Right lobe of liver (tissue), 4 donors: ENCODE measurements around the gene USP2.

Experiments used
- POLR2A ChIP-seq: fragments of 450-650 bp; IDR thresholded peaks from one replicate; pipeline ENCODE4 v1.6.1; 2017; ENCODE audit warnings: antibody characterized with exemption, mild to moderate bottlenecking
- TF ChIP-seq, protein P1 (sequence below), 4 donors: fragments of 200-600 bp in 3 of 4; fragments of 450-650 bp in 1 of 4; IDR thresholded peaks; one replicate each; pipeline versions ENCODE4 v1.5.1 to v1.8.0; 2016 to 2022; ENCODE audit warnings: antibody characterized with exemption in 4 of 4, mild to moderate bottlenecking in 2 of 4
- donor health status: DM: no; HTN: no; CAD: no.
- donor health status: DM: no; HTN: no; CAD: no.
- donor health status: DM: no; HTN: yes; CAD: no.

DNA sequence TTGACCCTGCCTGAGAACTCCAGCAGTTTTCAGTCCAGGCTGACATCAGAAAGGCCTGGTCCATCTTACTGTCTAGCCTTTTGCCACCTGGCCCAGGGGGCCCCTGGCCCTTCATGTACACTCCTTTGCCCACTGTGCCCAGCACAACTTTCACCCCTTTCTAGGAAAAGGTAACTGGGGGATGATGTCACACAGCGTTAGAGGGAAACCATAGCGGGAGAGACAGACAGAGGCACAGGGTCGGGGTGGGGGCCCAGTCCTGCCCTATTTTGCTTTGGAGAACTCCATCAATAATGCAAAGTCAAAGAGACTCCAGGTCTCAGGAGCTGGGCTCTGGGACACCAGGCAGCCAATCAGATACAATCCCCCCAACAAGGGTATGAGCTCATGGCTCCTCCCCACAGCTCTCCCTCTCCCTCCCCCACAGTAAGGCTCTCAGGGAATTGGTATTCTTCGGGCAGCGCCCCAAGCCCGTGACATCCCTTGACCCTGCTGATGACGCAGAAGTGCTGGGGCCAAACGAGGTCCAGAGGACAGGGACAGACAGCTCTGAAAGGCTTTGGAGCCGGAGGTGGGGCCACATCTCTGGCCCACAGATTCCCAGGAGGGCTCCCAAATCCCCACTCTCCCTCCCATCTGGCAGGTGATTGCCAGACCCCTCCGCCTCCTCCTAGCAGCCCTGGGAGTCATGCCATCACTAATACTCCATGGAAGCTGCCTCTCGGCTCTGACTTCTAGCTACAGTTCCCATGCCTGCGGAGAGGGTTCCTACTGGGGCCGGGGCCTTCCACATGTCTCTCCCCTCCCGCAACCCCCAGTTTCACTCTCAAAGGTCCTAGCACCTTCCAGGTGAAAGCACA, 5.9 kb downstream of the USP2 start:
- TF ChIP-seq, protein P1, sequence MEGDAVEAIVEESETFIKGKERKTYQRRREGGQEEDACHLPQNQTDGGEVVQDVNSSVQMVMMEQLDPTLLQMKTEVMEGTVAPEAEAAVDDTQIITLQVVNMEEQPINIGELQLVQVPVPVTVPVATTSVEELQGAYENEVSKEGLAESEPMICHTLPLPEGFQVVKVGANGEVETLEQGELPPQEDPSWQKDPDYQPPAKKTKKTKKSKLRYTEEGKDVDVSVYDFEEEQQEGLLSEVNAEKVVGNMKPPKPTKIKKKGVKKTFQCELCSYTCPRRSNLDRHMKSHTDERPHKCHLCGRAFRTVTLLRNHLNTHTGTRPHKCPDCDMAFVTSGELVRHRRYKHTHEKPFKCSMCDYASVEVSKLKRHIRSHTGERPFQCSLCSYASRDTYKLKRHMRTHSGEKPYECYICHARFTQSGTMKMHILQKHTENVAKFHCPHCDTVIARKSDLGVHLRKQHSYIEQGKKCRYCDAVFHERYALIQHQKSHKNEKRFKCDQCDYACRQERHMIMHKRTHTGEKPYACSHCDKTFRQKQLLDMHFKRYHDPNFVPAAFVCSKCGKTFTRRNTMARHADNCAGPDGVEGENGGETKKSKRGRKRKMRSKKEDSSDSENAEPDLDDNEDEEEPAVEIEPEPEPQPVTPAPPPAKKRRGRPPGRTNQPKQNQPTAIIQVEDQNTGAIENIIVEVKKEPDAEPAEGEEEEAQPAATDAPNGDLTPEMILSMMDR (IDR thresholded peaks at IDR 0.05): no peak
- TF ChIP-seq POLR2A: no peak
